ENCODE results near the gene QSOX1.

Gene QSOX1

GRCh38 chr1:180173451-180173850 is 18.8 kb downstream of the QSOX1 start:
- no peak for DNase-seq

DNA sequence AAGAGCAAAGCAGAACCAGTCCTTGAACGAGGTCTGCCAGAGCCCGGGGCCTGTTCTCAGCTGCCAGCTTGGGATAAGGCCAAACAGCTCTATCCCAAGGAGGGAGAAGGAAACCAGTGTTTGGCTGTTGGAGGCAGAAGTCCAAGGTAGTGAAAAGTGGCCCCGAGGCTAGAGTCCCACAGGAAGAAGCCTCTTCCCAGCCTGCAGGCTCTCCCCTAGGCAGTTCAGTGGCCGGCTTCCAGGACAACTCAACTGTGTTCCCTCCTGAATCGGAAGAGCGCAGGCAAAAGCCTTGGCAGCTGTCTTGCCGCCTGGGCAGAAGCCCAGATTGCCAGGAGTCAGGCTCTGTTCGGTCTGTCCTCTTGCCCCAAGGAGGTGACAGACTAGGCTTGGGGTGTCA is 19.3 kb downstream of the QSOX1 start:
- no peak for DNase-seq

GRCh38 chr1:180175291-180175690 is 20.6 kb downstream of the QSOX1 start:
- no peak for DNase-seq

- DNase-seq, result no peak
These were observed 21.1 kb downstream of the QSOX1 start for GRCh38 chr1:180175806-180176205.

DNA sequence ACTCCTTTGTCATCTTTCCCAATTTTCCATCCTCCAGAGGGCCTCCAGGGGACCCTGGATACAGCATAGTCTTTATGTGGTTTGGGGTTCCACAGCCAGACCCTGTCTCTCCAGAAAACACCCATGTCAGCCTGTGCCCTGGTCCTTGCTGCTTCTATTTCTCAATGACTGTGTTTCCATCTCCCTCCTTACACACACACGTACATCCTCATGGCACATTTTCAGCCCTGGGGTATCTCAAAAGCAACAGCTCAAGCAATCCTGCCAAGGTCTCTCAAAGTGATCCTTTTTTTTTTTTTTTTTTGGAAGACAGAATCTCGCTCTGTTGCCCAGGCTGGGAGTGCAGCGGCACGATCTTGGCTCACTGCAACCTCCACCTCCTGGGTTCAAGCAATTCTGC is 22.3 kb downstream of the QSOX1 start:
- no peak for DNase-seq

- no peak for DNase-seq
These were observed 23.3 kb downstream of the QSOX1 start for GRCh38 chr1:180177931-180178330.

GRCh38 chr1:180178511-180179161 is 24.0 kb downstream of the QSOX1 start:
- DNase-seq, result peak; percentile 68

DNA sequence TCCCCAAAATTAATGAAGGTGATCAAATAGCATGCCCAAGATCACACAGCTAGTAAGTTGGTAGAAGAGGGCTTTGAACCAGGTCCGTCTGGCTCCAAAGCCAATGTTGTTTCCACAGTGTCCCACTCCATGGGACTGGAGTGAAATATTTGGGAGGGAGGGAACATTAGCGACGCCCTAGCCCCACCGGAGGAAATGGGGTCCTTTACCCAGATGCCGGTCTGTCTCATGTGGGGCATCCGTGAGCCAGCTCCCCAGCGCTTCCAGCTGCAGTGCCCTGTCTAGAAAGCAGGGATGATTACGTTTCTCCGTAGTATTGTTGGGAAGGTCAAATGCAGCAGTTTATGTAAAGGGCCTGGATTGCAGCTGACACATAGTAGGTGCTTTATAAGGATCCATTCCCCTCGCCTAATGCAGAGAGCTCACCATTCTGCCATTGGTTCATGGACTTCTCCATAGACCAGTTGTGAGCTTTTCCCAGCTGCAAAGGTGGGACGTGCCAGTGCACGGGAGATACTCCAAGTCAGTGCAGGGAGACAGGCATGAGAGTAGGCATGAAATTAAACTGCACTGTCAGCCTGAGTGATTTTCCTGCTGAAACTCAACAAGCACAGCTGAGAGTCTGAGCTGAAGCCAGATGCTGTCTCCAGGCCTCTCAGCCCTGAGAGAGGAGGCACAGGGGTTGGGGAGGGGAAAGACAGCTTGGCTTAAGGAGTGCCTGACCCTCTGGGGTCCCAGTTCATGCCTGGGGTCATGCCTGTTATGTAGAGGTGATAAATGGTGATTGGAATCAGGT is 24.7 kb downstream of the QSOX1 start:
- DNase-seq, result no peak

DNA sequence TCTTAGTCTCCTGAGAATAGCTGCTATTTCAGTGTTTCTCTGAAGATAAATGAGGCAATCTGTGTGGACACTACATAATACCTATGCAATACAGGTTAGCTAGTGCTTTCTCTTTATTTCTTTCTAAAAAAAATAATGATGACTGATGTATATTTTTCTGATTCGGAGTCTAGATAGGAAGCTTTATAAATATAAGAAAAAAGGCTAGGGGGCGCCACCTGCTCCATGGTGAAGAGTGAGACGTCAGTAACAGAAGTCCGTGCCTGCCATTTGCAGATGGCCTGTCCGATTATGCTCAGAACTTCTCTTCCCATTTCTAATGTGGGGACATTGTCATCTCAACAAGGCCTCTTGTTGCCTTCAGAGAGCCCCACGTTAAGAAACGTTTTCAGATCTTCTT is 26.4 kb downstream of the QSOX1 start:
- no peak for DNase-seq

- DNase-seq, result no peak
These were observed 27.4 kb downstream of the QSOX1 start for GRCh38 chr1:180181996-180182642.

DNA sequence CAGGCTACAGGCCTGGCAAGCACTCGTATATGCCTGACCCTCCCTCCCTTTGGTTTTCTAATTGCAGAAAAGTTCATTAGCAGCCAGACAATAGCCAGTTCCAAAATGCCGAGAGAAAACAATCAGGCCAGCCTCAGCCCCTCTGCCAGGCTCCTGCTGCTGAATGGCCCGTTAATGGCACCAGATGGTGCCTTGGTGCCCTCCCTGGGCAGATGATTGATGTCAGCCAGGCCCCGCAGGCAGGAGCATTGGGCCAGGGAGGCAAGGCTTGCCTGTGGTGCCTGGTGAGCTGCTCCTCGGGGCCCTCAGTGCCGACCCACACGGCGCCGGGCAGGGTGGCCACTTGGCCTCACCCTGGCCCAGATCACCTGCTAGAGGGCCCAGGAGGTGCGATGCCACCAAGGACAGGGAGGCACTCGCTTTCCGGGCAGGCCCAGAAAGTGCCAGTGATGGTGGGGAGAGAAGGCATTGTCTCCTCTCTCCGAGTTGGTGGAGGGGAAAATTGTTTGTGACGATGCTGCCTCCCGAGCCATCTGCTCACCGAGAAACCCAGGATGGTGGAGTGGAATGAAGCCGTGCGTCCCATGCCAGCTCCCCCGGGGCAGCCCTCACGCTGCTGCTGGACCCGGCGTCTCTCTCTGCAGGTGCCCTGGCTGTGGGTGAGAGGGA is 28.1 kb downstream of the QSOX1 start:
- DNase-seq, result no peak

GRCh38 chr1:180183426-180183825 is 28.8 kb downstream of the QSOX1 start:
- no peak for DNase-seq

GRCh38 chr1:180184041-180184440 is 29.4 kb downstream of the QSOX1 start:
- DNase-seq, result no peak

DNA sequence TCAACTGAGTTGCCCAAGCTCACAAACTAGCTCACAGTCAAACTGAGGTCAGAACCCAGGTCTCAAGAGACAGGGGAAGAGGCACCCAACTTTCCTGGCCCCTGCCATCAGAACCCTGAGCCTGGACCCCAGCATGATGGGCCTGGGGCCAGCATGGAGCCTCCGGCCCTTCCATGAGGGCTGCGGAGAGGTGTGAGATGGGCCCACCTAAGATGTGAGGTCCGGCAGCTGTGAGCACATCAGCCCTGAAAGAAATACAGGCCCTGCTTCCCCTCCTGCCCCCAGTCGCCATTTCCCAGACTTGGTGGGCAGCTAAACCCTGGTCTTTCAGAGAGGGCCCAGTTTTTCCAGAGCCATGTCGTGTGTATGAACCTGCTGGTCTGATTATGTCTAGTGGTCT is 30.6 kb downstream of the QSOX1 start:
- DNase-seq, result no peak

DNA sequence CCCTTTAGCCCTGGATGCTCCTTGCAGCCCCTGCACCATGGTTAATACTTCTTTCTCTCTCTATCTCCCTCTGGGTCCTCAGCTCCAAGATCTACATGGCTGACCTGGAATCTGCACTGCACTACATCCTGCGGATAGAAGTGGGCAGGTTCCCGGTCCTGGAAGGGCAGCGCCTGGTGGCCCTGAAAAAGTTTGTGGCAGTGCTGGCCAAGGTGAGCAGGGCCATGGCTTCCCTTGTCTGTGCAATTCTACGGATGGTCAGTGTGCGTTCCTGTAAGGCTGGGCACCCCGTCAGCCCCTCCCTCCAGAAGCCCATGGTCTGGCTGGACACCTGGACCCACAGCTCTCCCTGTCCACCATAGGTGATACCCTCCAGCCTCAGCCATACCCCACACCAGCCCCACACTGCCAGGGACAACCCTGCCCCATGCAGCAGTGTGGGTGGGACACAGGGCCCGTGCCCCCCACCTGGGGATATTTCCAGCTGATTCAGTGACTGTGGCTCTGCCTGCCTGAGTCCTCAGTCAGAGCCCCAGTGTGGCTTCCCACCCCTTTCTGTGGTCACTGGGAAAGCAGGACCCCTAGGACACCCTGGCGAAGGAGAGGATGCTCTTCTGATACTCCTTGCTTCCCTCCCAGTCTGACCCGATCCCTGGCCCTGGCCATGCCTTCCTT is 31.4 kb downstream of the QSOX1 start:
- no peak for DNase-seq

- DNase-seq, result no peak
These were observed 32.2 kb downstream of the QSOX1 start for GRCh38 chr1:180186831-180187230.

- DNase-seq, result no peak
These were observed 33.0 kb downstream of the QSOX1 start for GRCh38 chr1:180187626-180188025.

- no peak for DNase-seq
These were observed 33.4 kb downstream of the QSOX1 start for GRCh38 chr1:180188091-180188506.

- DNase-seq, result no peak
These were observed 34.1 kb downstream of the QSOX1 start for GRCh38 chr1:180188684-180189175.

DNA sequence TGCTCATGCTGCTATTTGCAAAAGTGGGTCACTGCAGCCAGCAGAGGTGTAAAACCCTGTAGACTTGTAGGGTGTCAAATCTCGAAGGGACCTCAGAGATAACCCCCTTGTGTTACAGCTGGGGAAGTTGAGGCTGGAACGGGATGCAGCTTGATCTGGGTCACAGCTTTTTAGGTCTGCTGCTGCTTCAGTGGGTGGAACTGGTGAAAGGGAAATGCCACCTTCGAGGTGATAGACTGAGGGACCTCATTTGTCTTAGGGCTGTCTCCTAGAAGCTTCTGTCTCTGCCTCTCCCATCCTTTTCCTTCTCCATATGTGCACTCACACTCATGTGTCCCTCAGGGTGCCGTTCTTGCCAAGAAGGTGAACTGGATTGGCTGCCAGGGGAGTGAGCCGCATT is 35.4 kb downstream of the QSOX1 start:
- DNase-seq, result no peak

- no peak for DNase-seq
These were observed 37.5 kb downstream of the QSOX1 start for GRCh38 chr1:180192172-180192571.

- DNase-seq, result no peak
These were observed 38.7 kb downstream of the QSOX1 start for GRCh38 chr1:180193141-180194047.

Measured in activated naive CD4-positive, alpha-beta T cell treated with Interleukin-2 at 50 U/mL for 16 hours (primary cell).